Stomach (tissue), 9 donors: ENCODE measurements around the gene PTPRT. TPM values are rescaled to one million over a fixed set of nuclear protein-coding genes. Genes with fewer than 3 reads are reported as not detected.

Experiments
- DNase-seq, 2 donors: peaks; one replicate each; pipeline versions ENCODE4 v3.0.0 to v3.0.0-alpha.2; 2013 to 2019
- H3K27ac ChIP-seq, 5 donors: fragments of 200-600 bp in 4 of 5; sonication (generic) in 4 of 5; one replicate each; pipeline ENCODE4 v1.5.1; 2013 to 2019; ENCODE audit warnings: mild to moderate bottlenecking in 1 of 5, moderate library complexity in 1 of 5
- H3K27me3 ChIP-seq, 3 donors: fragments of 200-600 bp; sonication (generic); one replicate each; pipeline ENCODE4 v1.5.1; 2017 to 2019; ENCODE audit warnings: mixed run types in 1 of 3
- H3K36me3 ChIP-seq, 4 donors: fragments of 200-600 bp; sonication (generic); 1 replicate in 3 of 4; 2 replicates in 1 of 4; pipeline ENCODE4 v1.5.1; 2016 to 2019
- H3K4me1 ChIP-seq, 4 donors: fragments of 200-600 bp; sonication (generic); one replicate each; pipeline ENCODE4 v1.5.1; 2016 to 2019
- H3K4me3 ChIP-seq, 4 donors: fragments of 200-600 bp; sonication (generic) in 3 of 4; one replicate each; pipeline ENCODE4 v1.5.1; 2016 to 2019; ENCODE audit warnings: mild to moderate bottlenecking in 1 of 4
- H3K9me3 ChIP-seq, 4 donors: fragments of 200-600 bp; sonication (generic); one replicate each; pipeline ENCODE4 v1.5.1; 2016 to 2019
- CTCF ChIP-seq, 7 experiments: fragments of 450-650 bp in 4 of 7; fragments of 200-600 bp in 3 of 7; sonication (generic) in 3 of 7; IDR thresholded peaks; one replicate each; pipeline ENCODE4 v1.5.1; 2016 to 2019; ENCODE audit warnings: antibody characterized with exemption in 7 of 7, control low read depth in 2 of 7, mild to moderate bottlenecking in 1 of 7
- EP300 ChIP-seq: sonication (generic); formaldehyde crosslinking; IDR thresholded peaks from one replicate; pipeline ENCODE4 v1.6.1; 2017; ENCODE audit warnings: antibody characterized with exemption
- POLR2A ChIP-seq, 4 donors: fragments of 450-650 bp; IDR thresholded peaks; one replicate each; pipeline ENCODE4 v1.6.1; 2016; ENCODE audit warnings: antibody characterized with exemption in 4 of 4, control low read depth in 2 of 4, mild to moderate bottlenecking in 1 of 4, moderate library complexity in 1 of 4
- POLR2AphosphoS5 ChIP-seq, 3 donors: sonication (generic); formaldehyde crosslinking; IDR thresholded peaks; one replicate each; pipeline ENCODE4 v1.6.1; 2016; ENCODE audit warnings: antibody characterized with exemption in 3 of 3
- WGBS, 5 donors: extraction: QIAGEN DNeasy Blood & Tissue Kit in 3 of 5; methylation state at CpG; one replicate each; pipeline versions ENCODE4 v1.1.5 to v1.1.7; 2013 to 2018; 5-methylcytosine and 5-hydroxymethylcytosine counted together
- intact Hi-C: fragments of 100-400 bp; cut with DNase I; formaldehyde crosslinking; loops from one replicate; pipeline ENCODE4 v1.15.1; 2023; ENCODE audit warnings: low total_unique reads
- polyA plus RNA-seq, 3 donors: library from polyadenylated mRNA; stranded (reverse); fragments of 200-250 nt; gene quantifications; one replicate each; pipeline ENCODE4 v1.2.3, GENCODE V29; 2013
- total RNA-seq, 5 donors: library from RNA; depleted of rRNA; stranded (reverse); fragments of >200 nt; gene quantifications; one replicate each; pipeline versions ENCODE4 v1.1.0 to v1.2.3, GENCODE V29; 2014 to 2016
- donor health status: healthy with polysubstance abuse.
- donor health status: Bipolar disorder and iron deficiency.
- donor health status: healthy.

PTPRT gene
- total and polyA plus RNA-seq, 8 donors = 0.05 to 11.6 (median 1.7) TPM; not detected in 2

GRCh38 chr20:42113236-42113635 lies 1076.5 kb downstream of the PTPRT start:
- intact Hi-C loops = no loop called here
- no peak overlapping the region for H3K27ac ChIP-seq
- TF ChIP-seq CTCF (IDR thresholded peaks at IDR 0.05) = no peak
- no peak for TF ChIP-seq POLR2AphosphoS5 (IDR thresholded peaks at IDR 0.05)
- TF ChIP-seq EP300 = no peak
- TF ChIP-seq POLR2A (IDR thresholded peaks at IDR 0.05) = no peak
- 71 to 86% (median 85%) methylated on average over 7 to 8 of the region's 8 CpGs for WGBS, 5 donors
- H3K4me3 ChIP-seq = no peak overlapping the region
- DNase-seq = no peak
- H3K4me1 ChIP-seq = no peaks in the 10 kb centered on the region
- no peaks in the 10 kb centered on the region for H3K27me3 ChIP-seq
- H3K36me3 ChIP-seq = no peaks in the 10 kb centered on the region
- no peaks in the 10 kb centered on the region for H3K9me3 ChIP-seq

GRCh38 chr20:42112161-42112560 lies 1077.5 kb downstream of the PTPRT start:
- no peaks in the 10 kb centered on the region for H3K4me1 ChIP-seq
- intact Hi-C loops = no loop called here
- H3K36me3 ChIP-seq = no peaks in the 10 kb centered on the region
- no peaks in the 10 kb centered on the region for H3K9me3 ChIP-seq
- no peak overlapping the region for H3K4me3 ChIP-seq
- WGBS, 5 donors = 78 to 86% (median 85%) methylated on average over 2 to 5 of the region's 5 CpGs
- H3K27ac ChIP-seq = no peak overlapping the region
- no peaks in the 10 kb centered on the region for H3K27me3 ChIP-seq
- no peak for TF ChIP-seq EP300
- no peak for TF ChIP-seq POLR2AphosphoS5 (IDR thresholded peaks at IDR 0.05)
- no peak for TF ChIP-seq CTCF (IDR thresholded peaks at IDR 0.05)
- no peak for TF ChIP-seq POLR2A (IDR thresholded peaks at IDR 0.05)
- DNase-seq = no peak

- WGBS, 5 donors = 86 to 96% (median 88%) methylated on average over 1 of the region's 1 CpG
- H3K4me1 ChIP-seq = no peaks in the 10 kb centered on the region
- intact Hi-C loops = no loop called here
Observed at GRCh38 chr20:42111349-42111748, 1078.4 kb downstream of the PTPRT start.

GRCh38 chr20:42110301-42110700 lies 1079.4 kb downstream of the PTPRT start:
- Histone ChIP-seq H3K4me1 (no peaks in the 10 kb centered on the region), H3K4me3 (no peak overlapping the region), H3K27ac (no peak overlapping the region), H3K36me3 (no peaks in the 10 kb centered on the region), H3K27me3 (no peaks in the 10 kb centered on the region), H3K9me3 (no peaks in the 10 kb centered on the region)
- TF ChIP-seq CTCF (IDR thresholded peaks at IDR 0.05) = no peak
- no peak for TF ChIP-seq EP300
- no peak for TF ChIP-seq POLR2A (IDR thresholded peaks at IDR 0.05)
- TF ChIP-seq POLR2AphosphoS5 (IDR thresholded peaks at IDR 0.05) = no peak
- intact Hi-C loops = no loop called here
- 63 to 84% (median 74%) methylated on average over 12 to 15 of the region's 15 CpGs for WGBS, 5 donors
- DNase-seq = no peak

More at GRCh38 chr20:42111349-42111748, 1078.4 kb downstream of the PTPRT start:
- H3K27me3 ChIP-seq = no peaks in the 10 kb centered on the region
- H3K27ac ChIP-seq = no peak overlapping the region
- H3K4me3 ChIP-seq = no peak overlapping the region
- H3K9me3 ChIP-seq = no peaks in the 10 kb centered on the region
- no peaks in the 10 kb centered on the region for H3K36me3 ChIP-seq
- TF ChIP-seq CTCF (IDR thresholded peaks at IDR 0.05) (no peak), POLR2A (IDR thresholded peaks at IDR 0.05) (no peak)
- no peak for DNase-seq
